GM19043 (cell line): ENCODE results near the gene INKA2.
A peak's percentile ranks its signal among the peaks of the same experiment; 100 is the strongest.
"Not testable (repeated sequence)": the region's sequence is repeated elsewhere in the genome, so short reads cannot be mapped to it uniquely, and the experiment has no call there.

ENCODE experiments used
- ATAC-seq: cut with Tn5 transposase; IDR thresholded peaks from one replicate; pipeline ENCODE4 v1.9.1; 2021; ENCODE audit warnings: low read depth; ENCODE audit not compliant: unreplicated experiment

The INKA2 gene

GRCh38 chr1:111751906-111752575 is 12.8 kb upstream of the INKA2 start:
- no peak for ATAC-seq

GRCh38 chr1:111750856-111751255 is 11.7 kb upstream of the INKA2 start:
- no peak for ATAC-seq

- no peak for ATAC-seq
These were observed 10.4 kb upstream of the INKA2 start for GRCh38 chr1:111749628-111750027.

- no peak for ATAC-seq
These were observed 8.8 kb upstream of the INKA2 start for GRCh38 chr1:111747947-111748346.

- ATAC-seq, result no peak
These were observed 8.1 kb upstream of the INKA2 start for GRCh38 chr1:111747282-111747734.

- no peak for ATAC-seq
These were observed 7.4 kb upstream of the INKA2 start for GRCh38 chr1:111746614-111746999.

- ATAC-seq, result no peak
These were observed 6.7 kb upstream of the INKA2 start for GRCh38 chr1:111745675-111746613.

- ATAC-seq, result no peak
These were observed 4.5 kb upstream of the INKA2 start for GRCh38 chr1:111743679-111744101.

GRCh38 chr1:111742938-111743549 is 3.8 kb upstream of the INKA2 start:
- ATAC-seq, result no peak

- not testable (repeated sequence) for ATAC-seq
These were observed 3.1 kb upstream of the INKA2 start for GRCh38 chr1:111742292-111742691.

- ATAC-seq, result no peak
These were observed 950 bp upstream of the INKA2 start for GRCh38 chr1:111739925-111740765.

- peak; percentile 34 for ATAC-seq
These were observed 580 bp downstream of the INKA2 start for GRCh38 chr1:111738436-111739193.

GRCh38 chr1:111738133-111738435 is 1.1 kb downstream of the INKA2 start:
- no peak for ATAC-seq

GRCh38 chr1:111737216-111738132 is 1.7 kb downstream of the INKA2 start:
- ATAC-seq, result no peak

- no peak for ATAC-seq
These were observed 2.5 kb downstream of the INKA2 start for GRCh38 chr1:111736548-111737215.

- no peak for ATAC-seq
These were observed 3.2 kb downstream of the INKA2 start for GRCh38 chr1:111735858-111736544.

GRCh38 chr1:111735321-111735720 is 3.9 kb downstream of the INKA2 start:
- no peak for ATAC-seq

- ATAC-seq, result no peak
These were observed 4.3 kb downstream of the INKA2 start for GRCh38 chr1:111734856-111735255.
